NB4 (cell line): Measurements from ENCODE around the gene LINC01488.

Experiments used
- DNase-seq: peaks from one replicate; pipeline ENCODE4 v3.0.0; 2010; ENCODE audit warnings: low read depth
- H3K4me3 ChIP-seq: one replicate; pipeline ENCODE4 v1.5.1; 2011; ENCODE audit warnings: mild to moderate bottlenecking, low read depth, low read length, moderate library complexity
- CTCF ChIP-seq: IDR thresholded peaks from one replicate; pipeline ENCODE4 v1.5.1; 2012; ENCODE audit warnings: low read depth, low read length
- MAX ChIP-seq: IDR thresholded peaks from 2 replicates; pipeline ENCODE4 v1.6.1; 2011; ENCODE audit warnings: low read depth, low read length
- MYC ChIP-seq: IDR thresholded peaks from 2 replicates; pipeline ENCODE4 v1.6.1; 2011; ENCODE audit warnings: low read depth, low read length
- POLR2A ChIP-seq: IDR thresholded peaks from 2 replicates; pipeline ENCODE4 v1.6.1; 2011; ENCODE audit warnings: mild to moderate bottlenecking; ENCODE audit not compliant: insufficient read length; ENCODE audit errors: extremely low read depth

LINC01488 gene

GRCh38 chr11:69487849-69488542 is 6.5 kb downstream of the LINC01488 start:
- no peak overlapping the region for H3K4me3 ChIP-seq
- DNase-seq, result no peak
- TF ChIP-seq MYC (no peak), MAX (no peak), POLR2A (no peak), CTCF (no peak)

GRCh38 chr11:69488543-69488940 is 7.1 kb downstream of the LINC01488 start:
- no peak overlapping the region for H3K4me3 ChIP-seq
- DNase-seq, result no peak
- TF ChIP-seq POLR2A (no peak), MYC (no peak), CTCF (no peak), MAX (no peak)

- no peak for DNase-seq
- no peak overlapping the region for H3K4me3 ChIP-seq
- TF ChIP-seq CTCF, result no peak
These were observed 7.7 kb downstream of the LINC01488 start for GRCh38 chr11:69489031-69489745.

- TF ChIP-seq POLR2A (no peak), CTCF (no peak), MAX (no peak), MYC (no peak)
- DNase-seq, result no peak
These were observed 8.4 kb downstream of the LINC01488 start for GRCh38 chr11:69489746-69490365.

GRCh38 chr11:69490516-69490915 is 9.1 kb downstream of the LINC01488 start:
- no peak for DNase-seq
- no peak overlapping the region for H3K4me3 ChIP-seq
- TF ChIP-seq MYC, result no peak
- TF ChIP-seq POLR2A, result no peak
- TF ChIP-seq MAX, result no peak
- TF ChIP-seq CTCF, result no peak

More at GRCh38 chr11:69489746-69490365, 8.4 kb downstream of the LINC01488 start:
- no peak overlapping the region for H3K4me3 ChIP-seq
